GM12892 (cell line): ENCODE results near the gene PHACTR3.

Experiments
- POLR2A ChIP-seq: IDR thresholded peaks from 2 replicates; pipeline ENCODE4 v1.6.1; 2011; ENCODE audit warnings: low read depth, low read length, control low read depth
- POLR2AphosphoS5 ChIP-seq: IDR thresholded peaks from 2 replicates; pipeline ENCODE4 v1.6.1; 2011; ENCODE audit warnings: low read depth, low read length, control low read depth
- TAF1 ChIP-seq: IDR thresholded peaks from 2 replicates; pipeline ENCODE4 v1.6.1; 2011; ENCODE audit warnings: low read depth, mild to moderate bottlenecking, control low read depth, low read length, borderline replicate concordance

DNA sequence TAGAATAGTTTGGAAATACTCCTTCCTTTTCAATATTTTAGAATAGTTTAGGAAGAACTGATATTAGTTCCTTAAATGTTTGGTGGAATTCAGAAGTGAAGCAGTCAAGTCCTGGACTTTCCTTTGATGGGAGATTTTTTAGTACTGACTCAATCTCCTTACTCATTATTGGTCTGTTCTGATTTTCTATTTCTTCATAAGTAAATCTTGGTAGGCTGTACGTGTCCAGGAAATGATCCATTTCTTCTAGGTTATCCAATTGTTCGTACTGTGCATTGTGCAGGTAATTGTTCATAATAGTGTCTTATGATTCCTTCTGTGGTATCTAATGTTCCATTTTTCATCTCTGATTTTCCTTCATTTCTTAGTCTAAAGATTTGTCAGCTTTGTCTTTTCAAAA, 190.2 kb downstream of the PHACTR3 start:
- TF ChIP-seq POLR2A (no peak), POLR2AphosphoS5 (no peak), TAF1 (no peak)
